SK-N-SH (cell line): Measurements from ENCODE around the gene SRGAP2. TPM values are rescaled to one million over a fixed set of nuclear protein-coding genes. Genes with fewer than 3 reads are reported as not detected.
"Not testable (repeated sequence)": the region's sequence is repeated elsewhere in the genome, so short reads cannot be mapped to it uniquely, and the experiment has no call there.

Experiments
- CTCF ChIA-PET: fragments of 300-600, 350-600 bp; formaldehyde crosslinking; extraction: SDS; loops from one replicate; lab custom pipeline; 2021; lab: Yijun Ruan, JAX
- POLR2A ChIA-PET: fragments of 350-600 bp; sonication (Branson Sonifier 250); formaldehyde crosslinking; extraction: SDS; loops from one replicate; lab custom pipeline; 2020; ENCODE audit warnings: antibody characterized with exemption, inconsistent platforms; lab: Yijun Ruan, JAX
- DNase-seq: peaks from one replicate; pipeline ENCODE4 v3.0.0; 2012
- H2AFZ ChIP-seq: fragments of 200-600 bp; sonication (generic); 2 replicates; pipeline ENCODE4 v1.8.1; 2016; ENCODE audit warnings: antibody characterized with exemption, mild to moderate bottlenecking, low read depth
- H3F3A ChIP-seq: fragments of 200-600 bp; sonication (generic); replicated peaks from 2 replicates; pipeline ENCODE3; 2016; ENCODE audit warnings: antibody characterized with exemption, mild to moderate bottlenecking; ENCODE audit not compliant: insufficient read depth
- H3K27ac ChIP-seq, 2 experiments: fragments of 200-500 bp in 1 of 2; fragments of 200-600 bp in 1 of 2; sonication (Bioruptor generic) in 1 of 2; sonication (generic), shearing (Covaris generic) in 1 of 2; 2 replicates each; pipeline versions ENCODE4 v1.5.1 to v1.6.1; 2014 to 2016; ENCODE audit warnings: low read depth in 2 of 2, inconsistent platforms in 1 of 2, low read length in 1 of 2, mild to moderate bottlenecking in 1 of 2, mixed read lengths in 1 of 2
- H3K27me3 ChIP-seq: fragments of 200-600 bp; sonication (generic), shearing (Covaris generic); 2 replicates; pipeline ENCODE4 v1.6.1; 2016; ENCODE audit warnings: mixed run types; ENCODE audit not compliant: insufficient read depth
- H3K36me3 ChIP-seq, 2 experiments: fragments of 200-500 bp in 1 of 2; fragments of 200-600 bp in 1 of 2; sonication (Bioruptor generic) in 1 of 2; sonication (generic) in 1 of 2; replicated peaks in 1 of 2; 2 replicates each; pipeline versions ENCODE3 to v1.5.1; 2014 to 2016; ENCODE audit warnings: low read length in 1 of 2, mild to moderate bottlenecking in 1 of 2; ENCODE audit not compliant: insufficient read depth in 2 of 2, control insufficient read depth in 1 of 2
- H3K4me1 ChIP-seq, 2 experiments: fragments of 200-500 bp in 1 of 2; fragments of 200-600 bp in 1 of 2; sonication (Bioruptor generic) in 1 of 2; sonication (generic), shearing (Covaris generic) in 1 of 2; 2 replicates each; pipeline versions ENCODE4 v1.5.1 to v1.6.1; 2014 to 2016; ENCODE audit warnings: low read depth in 1 of 2, low read length in 1 of 2, mixed run types in 1 of 2; ENCODE audit not compliant: insufficient read depth in 2 of 2, control insufficient read depth in 1 of 2
- H3K4me2 ChIP-seq: fragments of 200-600 bp; sonication (generic), shearing (Covaris generic); 2 replicates; pipeline ENCODE4 v1.6.1; 2017; ENCODE audit warnings: mixed run types
- H3K4me3 ChIP-seq, 2 experiments: fragments of 200-500 bp in 1 of 2; fragments of 200-600 bp in 1 of 2; sonication (Bioruptor generic) in 1 of 2; sonication (generic), shearing (Covaris generic) in 1 of 2; 2 replicates each; pipeline versions ENCODE4 v1.5.1 to v1.8.1; 2014 to 2016; ENCODE audit warnings: low read depth in 2 of 2, inconsistent platforms in 1 of 2, low read length in 1 of 2, mild to moderate bottlenecking in 1 of 2, mixed read lengths in 1 of 2, moderate library complexity in 1 of 2
- H3K79me2 ChIP-seq: fragments of 200-600 bp; sonication (generic); 2 replicates; pipeline ENCODE4 v1.8.1; 2017; ENCODE audit warnings: mild to moderate bottlenecking; ENCODE audit not compliant: insufficient read depth
- H3K9ac ChIP-seq: fragments of 200-600 bp; sonication (generic); 2 replicates; pipeline ENCODE4 v1.6.1; 2017; ENCODE audit warnings: mixed run types
- H3K9me2 ChIP-seq: fragments of 200-600 bp; sonication (generic); 2 replicates; pipeline ENCODE4 v1.6.1; 2017; ENCODE audit warnings: mixed run types
- H3K9me3 ChIP-seq: fragments of 200-600 bp; sonication (generic); 2 replicates; pipeline ENCODE4 v1.6.1; 2017; ENCODE audit warnings: mixed run types, mild to moderate bottlenecking, moderate library complexity
- H4K20me1 ChIP-seq: fragments of 200-600 bp; sonication (generic); 2 replicates; pipeline ENCODE4 v1.6.1; 2017; ENCODE audit warnings: mild to moderate bottlenecking, mixed run types; ENCODE audit not compliant: insufficient read depth
- WGBS: methylation state at CpG from one replicate; pipeline ENCODE4 v1.1.6; 2017; ENCODE audit warnings: low lambda C conversion rate; 5-methylcytosine and 5-hydroxymethylcytosine counted together
- polyA plus RNA-seq, 3 experiments: library from polyadenylated mRNA; depleted of rRNA; stranded (reverse); fragments of >200 nt; gene quantifications; 2 replicates each; pipeline ENCODE4 v1.2.3, GENCODE V29; 2012

Gene SRGAP2
- polyA plus RNA-seq, 1 of the 3 experiments (the other 2 are of a cell fraction) = 18.2 TPM

DNA sequence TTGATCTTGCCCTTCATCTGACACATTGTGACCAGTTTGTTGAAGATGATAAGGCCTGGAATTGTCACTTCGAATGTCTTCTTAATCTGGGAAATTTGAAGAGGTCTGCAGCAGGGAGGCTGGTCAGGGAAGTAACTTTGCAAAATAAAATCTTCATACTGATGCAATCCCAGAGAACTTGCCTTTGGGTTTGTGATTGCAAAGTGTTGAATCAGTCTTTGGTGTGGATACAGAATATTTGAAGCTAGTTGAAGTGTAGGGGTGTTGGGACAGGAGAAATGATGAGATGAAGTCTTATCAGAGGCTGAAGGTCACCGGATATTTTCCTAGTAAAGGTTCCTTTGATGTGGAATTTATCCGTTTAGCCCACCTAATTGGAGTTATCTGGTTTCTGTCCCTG lies 42.1 kb downstream of the SRGAP2 start:
- POLR2A ChIA-PET, H3K27ac ChIP-seq, H3K4me3 ChIP-seq: not testable (repeated sequence)

DNA sequence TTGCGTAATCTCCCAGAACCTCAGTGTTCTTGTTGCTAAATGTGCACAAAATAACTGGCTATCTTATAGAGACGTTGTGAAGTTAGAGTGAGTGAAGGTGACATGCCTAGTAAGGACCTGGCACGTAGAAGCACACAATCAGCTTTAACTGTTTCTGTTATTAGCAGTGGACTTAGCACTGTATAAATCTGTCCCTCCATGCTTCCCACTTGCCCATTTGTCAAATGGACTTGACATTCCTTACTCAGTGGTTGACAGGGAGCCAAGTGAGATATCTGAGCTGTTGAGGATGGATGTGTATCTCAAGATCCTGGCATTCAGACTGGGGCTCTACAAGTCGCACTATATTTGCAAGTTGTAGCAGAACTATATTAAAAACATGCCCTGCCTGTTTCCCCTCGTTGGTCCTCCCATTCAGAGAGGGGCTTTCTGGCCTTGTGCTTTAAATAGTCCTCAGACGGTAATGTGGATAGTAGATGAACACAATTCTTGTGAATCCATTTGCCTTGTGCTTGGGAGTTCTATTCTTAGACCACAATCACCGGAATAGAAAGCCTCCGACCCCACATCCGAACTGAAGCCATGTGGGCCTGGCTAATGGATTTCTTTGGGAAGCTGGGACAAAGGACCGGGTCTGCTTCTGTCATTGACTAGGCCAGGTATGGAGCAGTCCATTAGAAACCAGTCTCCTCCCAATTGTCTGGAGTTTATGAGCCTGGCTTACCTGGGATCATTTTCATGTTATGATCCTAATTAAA lies 43.0 kb downstream of the SRGAP2 start:
- H3K4me3 ChIP-seq, H2AFZ ChIP-seq, DNase-seq, H3K4me1 ChIP-seq, H3K9ac ChIP-seq, H3K9me3 ChIP-seq, H3K4me2 ChIP-seq, H3F3A ChIP-seq, POLR2A ChIA-PET, H3K27ac ChIP-seq, H3K79me2 ChIP-seq, H4K20me1 ChIP-seq, H3K36me3 ChIP-seq, H3K9me2 ChIP-seq, CTCF ChIA-PET, H3K27me3 ChIP-seq: not testable (repeated sequence)
- no CpG with 5 or more reads among the region's 10 CpGs for WGBS

More for the DNA sequence above, 42.1 kb downstream of the SRGAP2 start:
- peaks cover 14% of the 10 kb centered on the region; the same call in 1 of the 2 replicates for H3K79me2 ChIP-seq
- CTCF ChIA-PET, H3K9me2 ChIP-seq, H3F3A ChIP-seq, H3K4me1 ChIP-seq, H2AFZ ChIP-seq, H3K9me3 ChIP-seq, H3K36me3 ChIP-seq, H4K20me1 ChIP-seq, H3K4me2 ChIP-seq, H3K27me3 ChIP-seq, DNase-seq, H3K9ac ChIP-seq: not testable (repeated sequence)
- 100% methylated on average over 1 of the region's 3 CpGs for whole genome bisulfite sequencing

DNA sequence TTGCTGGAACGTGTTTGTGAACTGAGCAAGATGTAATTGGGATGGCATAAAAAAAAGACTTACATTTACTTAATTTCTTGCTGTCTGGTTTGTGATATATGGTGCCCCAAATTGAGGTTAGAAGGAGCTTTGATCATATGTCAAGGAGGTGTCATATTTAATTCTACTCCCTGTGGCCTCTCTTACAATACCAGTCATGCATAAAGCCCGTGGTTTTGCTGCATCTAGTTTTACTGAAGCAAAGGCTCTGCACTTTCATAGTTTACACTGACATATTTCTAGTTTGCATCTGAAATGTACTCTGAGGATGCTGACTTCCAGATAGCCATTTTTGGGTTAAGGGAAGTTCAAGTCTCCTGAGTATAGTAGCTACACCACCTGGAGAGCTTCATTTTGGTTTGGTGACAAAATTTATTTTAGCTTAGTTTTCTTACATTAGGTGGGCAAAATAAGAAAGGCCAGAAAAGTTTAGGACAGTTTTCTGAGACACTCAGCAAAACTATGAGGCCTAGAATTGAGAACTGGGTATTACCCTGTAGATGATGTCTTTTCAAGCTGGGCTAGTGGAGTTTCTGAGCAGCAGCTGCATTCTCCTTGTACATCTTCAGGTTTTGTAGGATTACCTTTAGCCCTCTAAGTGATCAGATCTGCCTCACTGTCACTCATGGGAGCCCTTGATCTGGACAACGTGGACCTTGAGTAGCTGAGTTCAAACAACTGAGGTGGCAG lies 47.8 kb downstream of the SRGAP2 start:
- H3K27ac ChIP-seq, H4K20me1 ChIP-seq, H3K79me2 ChIP-seq, H3K9me2 ChIP-seq, H3K9me3 ChIP-seq, H2AFZ ChIP-seq, H3K27me3 ChIP-seq, DNase-seq, POLR2A ChIA-PET, H3K36me3 ChIP-seq, H3K4me3 ChIP-seq, H3K9ac ChIP-seq, H3K4me2 ChIP-seq, H3K4me1 ChIP-seq, H3F3A ChIP-seq, CTCF ChIA-PET: not testable (repeated sequence)
- 93% methylated on average over 2 of the region's 3 CpGs for WGBS

DNA sequence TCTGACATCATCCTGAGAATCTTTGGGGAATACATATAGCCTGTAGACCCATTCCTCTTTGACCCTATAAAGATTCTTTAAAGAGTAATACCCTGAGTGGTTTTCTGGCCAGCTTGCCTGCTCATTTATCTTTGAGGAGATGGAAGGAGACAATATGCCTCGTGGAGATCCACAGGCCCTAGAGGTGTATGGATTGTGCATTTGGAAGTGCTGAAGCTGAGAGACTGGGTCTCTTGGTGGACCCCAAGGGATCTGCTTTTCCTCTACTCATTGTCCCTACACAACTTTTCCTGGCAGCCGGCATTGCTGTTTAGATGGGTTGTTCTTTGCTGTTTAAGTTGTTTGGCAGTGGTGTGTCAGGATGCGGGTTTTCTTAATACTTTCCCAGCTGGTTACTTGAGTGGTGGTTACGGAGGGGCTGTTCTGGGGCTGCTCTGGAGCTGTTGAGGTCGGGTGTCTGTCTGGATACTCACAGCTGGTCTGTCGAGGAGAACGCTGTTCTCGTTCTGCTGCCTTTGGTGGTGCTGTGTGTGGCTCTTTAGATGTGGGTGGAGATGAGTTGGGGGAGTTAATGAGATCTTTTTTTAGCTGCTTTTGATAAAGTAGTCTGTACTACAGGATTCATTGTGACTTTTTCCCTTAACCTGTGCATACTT lies 49.5 kb downstream of the SRGAP2 start:
- H3K36me3 ChIP-seq, H3K4me3 ChIP-seq, H3K9ac ChIP-seq, H3K9me3 ChIP-seq, DNase-seq, H2AFZ ChIP-seq, H4K20me1 ChIP-seq, H3K9me2 ChIP-seq, H3K27me3 ChIP-seq, POLR2A ChIA-PET, H3K4me2 ChIP-seq, H3F3A ChIP-seq, H3K27ac ChIP-seq, H3K79me2 ChIP-seq, H3K4me1 ChIP-seq, CTCF ChIA-PET: not testable (repeated sequence)
- WGBS = 81% methylated on average over 4 of the region's 8 CpGs

Other genes starting within 250 kb of the SRGAP2 start
- gene RAB7B, start 200.1 kb upstream of the SRGAP2 start, polyA plus RNA-seq (2012; rRNA removed) = 0.15 and 0.24 TPM in 2 replicates
- gene CTSE, start 179.6 kb upstream of the SRGAP2 start, polyA plus RNA-seq (2012; rRNA removed) = not detected in 2 replicates
- gene RHEX, start 150.4 kb upstream of the SRGAP2 start, polyA plus RNA-seq (2012; rRNA removed) = not detected in 2 replicates
- gene AVPR1B, start 86.2 kb upstream of the SRGAP2 start, polyA plus RNA-seq (2012; rRNA removed) = not detected in 2 replicates
- 8.1 and 8.8 TPM in 2 replicates for gene FAM72A, start 702 bp upstream of the SRGAP2 start, polyA plus RNA-seq (2012; rRNA removed)